BJ (cell line): Measurements from ENCODE around the gene FOXF1. TPM values are rescaled to one million over a fixed set of nuclear protein-coding genes. Genes with fewer than 3 reads are reported as not detected.

ENCODE experiments used
- CTCF ChIA-PET: fragments of 350-600 bp; formaldehyde crosslinking; extraction: SDS; loops from one replicate; lab custom pipeline; 2021; ENCODE audit warnings: antibody characterized with exemption, inconsistent platforms; lab: Yijun Ruan, JAX
- POLR2A ChIA-PET: fragments of 300-600 bp; sonication (Branson Sonifier 250); formaldehyde crosslinking; extraction: SDS; loops from one replicate; lab custom pipeline; 2021; ENCODE audit warnings: antibody characterized with exemption; lab: Charles Lee
- DNase-seq: peaks from one replicate; pipeline ENCODE4 v3.0.0-alpha.2; 2011; ENCODE audit warnings: low read depth
- H3K27me3 ChIP-seq: 2 replicates; pipeline ENCODE4 v1.6.0; 2011; ENCODE audit warnings: low read length; ENCODE audit not compliant: control insufficient read depth, insufficient read depth
- H3K36me3 ChIP-seq: 2 replicates; pipeline ENCODE4 v1.5.1; 2011; ENCODE audit warnings: low read length; ENCODE audit not compliant: control insufficient read depth, insufficient read depth
- H3K4me3 ChIP-seq: 2 replicates; pipeline ENCODE4 v1.5.1; 2011; ENCODE audit warnings: low read depth, mild to moderate bottlenecking, control low read depth, low read length
- CTCF ChIP-seq: IDR thresholded peaks from 2 replicates; pipeline ENCODE4 v1.5.1; 2011; ENCODE audit warnings: low read depth, mild to moderate bottlenecking, control low read depth, inconsistent platforms, low read length, moderate library complexity; ENCODE audit not compliant: insufficient read depth
- polyA plus RNA-seq: library from polyadenylated mRNA; depleted of rRNA; stranded (reverse); fragments of >200 nt; gene quantifications from 2 replicates; pipeline ENCODE4 v1.2.3, GENCODE V29; 2011

FOXF1 gene
- polyA plus RNA-seq, 1 experiment, result 7.7 TPM

- H3K4me3 ChIP-seq, result peak overlapping the region; percentile 7; the same call in 1 of the 2 replicates
- H3K27me3 ChIP-seq, result no peaks in the 10 kb centered on the region
- ChIA-PET CTCF (interaction anchor here (0.6 to 7.0 kb wide), 18 partner anchors 61 to 695 kb away, joined by 3 to 367 read pairs (median 8); no protein-coding TSS in a partner anchor), POLR2A (no interaction called here)
- TF ChIP-seq CTCF, result no peak
- H3K36me3 ChIP-seq, result peaks cover 17% of the 10 kb centered on the region
- DNase-seq, result no peak
These were observed 5.7 kb downstream of the FOXF1 start for GRCh38 chr16:86515777-86516622.

GRCh38 chr16:86516623-86517003 lies 6.3 kb downstream of the FOXF1 start:
- ChIA-PET POLR2A (no interaction called here), CTCF (interaction anchor here (0.5 to 7.0 kb wide), 33 partner anchors 8 to 695 kb away, joined by 3 to 367 read pairs (median 7); no protein-coding TSS in a partner anchor)
- TF ChIP-seq CTCF, result no peak
- Histone ChIP-seq H3K36me3 (peaks cover 15% of the 10 kb centered on the region), H3K27me3 (no peaks in the 10 kb centered on the region; the same call in 1 of the 2 replicates), H3K4me3 (no peak overlapping the region)
- DNase-seq, result no peak

GRCh38 chr16:86517033-86517432 lies 6.7 kb downstream of the FOXF1 start:
- H3K4me3 ChIP-seq, result no peak overlapping the region
- H3K27me3 ChIP-seq, result no peaks in the 10 kb centered on the region; the same call in 1 of the 2 replicates
- no peak for TF ChIP-seq CTCF
- peaks cover 15% of the 10 kb centered on the region for H3K36me3 ChIP-seq
- DNase-seq, result no peak
- POLR2A ChIA-PET, result interaction anchor here (0.6 kb wide), 1 partner anchor 236 kb away, joined by 3 read pairs; no protein-coding TSS in a partner anchor
- CTCF ChIA-PET, result interaction anchor here (0.5 to 7.0 kb wide), 58 partner anchors 9 to 1869 kb away, joined by 3 to 367 read pairs (median 5); no protein-coding TSS in a partner anchor

- H3K4me3 ChIP-seq, result no peak overlapping the region
- ChIA-PET CTCF (interaction anchor here (0.6 to 7.0 kb wide), 78 partner anchors 10 to 1870 kb away, joined by 3 to 367 read pairs (median 4); no protein-coding TSS in a partner anchor), POLR2A (interaction anchor here (0.6 kb wide), 3 partner anchors 8 to 813 kb away, joined by 3 to 6 read pairs (median 3); no protein-coding TSS in a partner anchor)
These were observed 7.4 kb downstream of the FOXF1 start for GRCh38 chr16:86517652-86518258.

More at GRCh38 chr16:86517652-86518258, 7.4 kb downstream of the FOXF1 start:
- no peak for DNase-seq
- H3K27me3 ChIP-seq, result no peaks in the 10 kb centered on the region; the same call in 1 of the 2 replicates
- TF ChIP-seq CTCF, result peak; percentile 90
- H3K36me3 ChIP-seq, result peaks cover 13% of the 10 kb centered on the region
